Measurements from ENCODE around the gene GFPT1. TPM values are rescaled to one million over a fixed set of nuclear protein-coding genes. Genes with fewer than 3 reads are reported as not detected.

Gene GFPT1
- total and polyA plus RNA-seq, 2 experiments from 2014 or later = 60.8 to 62.0 TPM

GRCh38 chr2:69424419-69424818 lies 37.4 kb upstream of the GFPT1 start (continued):
- no peak for TF ChIP-seq REST (IDR thresholded peaks at IDR 0.05; ENCODE audit: unreplicated experiment)
- TF ChIP-seq CREB1 (CRISPR knock-in tag; IDR thresholded peaks at IDR 0.05; ENCODE audit: low read depth) = no peak
- TF ChIP-seq POLR2AphosphoS5 (IDR thresholded peaks at IDR 0.05; ENCODE audit: low read depth) = no peak
- TF ChIP-seq EZH2 (IDR thresholded peaks at IDR 0.05; ENCODE audit: low read depth, unreplicated experiment) = no peak
- no peak for TF ChIP-seq ZNF114 (CRISPR knock-in tag; IDR thresholded peaks at IDR 0.05)
- no peak for TF ChIP-seq JUNB (IDR thresholded peaks at IDR 0.05; ENCODE audit: unreplicated experiment)
- TF ChIP-seq STAT1 (IDR thresholded peaks at IDR 0.05; ENCODE audit: unreplicated experiment) = no peak
- TF ChIP-seq NANOG (IDR thresholded peaks at IDR 0.05; ENCODE audit: borderline replicate concordance) = no peak
- TF ChIP-seq EZH2phosphoT487 (IDR thresholded peaks at IDR 0.05; ENCODE audit: unreplicated experiment) = no peak
- TF ChIP-seq ETS1 (IDR thresholded peaks at IDR 0.05) = no peak

GRCh38 chr2:69422198-69422597 lies 35.2 kb upstream of the GFPT1 start:
- H3K4me3 Mint-ChIP-seq = no peak overlapping the region
- Histone ChIP-seq H3F3A (replicated peaks; ENCODE audit: low read depth) (no peaks in the 10 kb centered on the region), H3K27me3 (ENCODE audit: insufficient read depth) (no peaks in the 10 kb centered on the region), H2AFZ (no peak overlapping the region), H3K79me2 (replicated peaks; ENCODE audit: insufficient read depth) (no peaks in the 10 kb centered on the region), H3K36me3 (ENCODE audit: insufficient read depth) (0 out of 2 replicates have a peak, but pooled peaks cover 4% of the 10 kb centered on the region), H3K4me3 (no peak overlapping the region), H3K4me1 (ENCODE audit: insufficient read depth) (no peaks in the 10 kb centered on the region), H3K27ac (ENCODE audit: low read depth) (no peak overlapping the region), H3K9me2 (ENCODE audit: insufficient read depth) (no peaks in the 10 kb centered on the region), H3K4me2 (no peak overlapping the region), H4K20me1 (replicated peaks; ENCODE audit: insufficient read depth) (no peaks in the 10 kb centered on the region)
- no peaks in the 10 kb centered on the region for H3K27me3 Mint-ChIP-seq (ENCODE audit: insufficient read depth, low read depth, poor library complexity)
- no peak overlapping the region; the same call in 1 of the 2 replicates for H3K27ac Mint-ChIP-seq
- DNase-seq (ENCODE audit: low spot score) = no peak
- H3K4me1 Mint-ChIP-seq = no peaks in the 10 kb centered on the region
- ATAC-seq = no peak
- H3K9me3 Mint-ChIP-seq = no peaks in the 10 kb centered on the region
- H3K36me3 Mint-ChIP-seq (ENCODE audit: low read depth) = peaks cover 26% of the 10 kb centered on the region; the same call in 2 of the 3 replicates
- TF ChIP-seq CREB1 (CRISPR knock-in tag; IDR thresholded peaks at IDR 0.05; ENCODE audit: low read depth) = no peak
- TF ChIP-seq NANOG (IDR thresholded peaks at IDR 0.05; ENCODE audit: borderline replicate concordance) = no peak
- TF ChIP-seq REST (IDR thresholded peaks at IDR 0.05; ENCODE audit: unreplicated experiment) = no peak
- no peak for TF ChIP-seq CTCF (conservative IDR thresholded peaks at IDR 0.05; ENCODE audit: low read depth in 2 of 2)
- TF ChIP-seq ZNF331 (CRISPR knock-in tag; IDR thresholded peaks at IDR 0.05; ENCODE audit: low read depth) = no peak
- TF ChIP-seq ZNF114 (CRISPR knock-in tag; IDR thresholded peaks at IDR 0.05) = no peak
- no peak for TF ChIP-seq ETS1 (IDR thresholded peaks at IDR 0.05)
- no peak for TF ChIP-seq JUNB (IDR thresholded peaks at IDR 0.05; ENCODE audit: unreplicated experiment)
- TF ChIP-seq EZH2 (IDR thresholded peaks at IDR 0.05; ENCODE audit: low read depth, unreplicated experiment) = no peak
- TF ChIP-seq POLR2AphosphoS5 (IDR thresholded peaks at IDR 0.05; ENCODE audit: low read depth) = no peak
- TF ChIP-seq STAT1 (IDR thresholded peaks at IDR 0.05; ENCODE audit: unreplicated experiment) = no peak

Measured in GM23338 (cell line).